GM19397 (cell line): ENCODE results near the gene RNF26.

Experiments used
- ATAC-seq: cut with Tn5 transposase; IDR thresholded peaks from one replicate; pipeline ENCODE4 v1.9.1; 2021; ENCODE audit warnings: mild to moderate bottlenecking, moderate library complexity; ENCODE audit not compliant: unreplicated experiment

The RNF26 gene

GRCh38 chr11:119315131-119316015 is 19.0 kb upstream of the RNF26 start:
- peak; percentile 57 for ATAC-seq

- ATAC-seq, result no peak
Observed at GRCh38 chr11:119316016-119316728, 18.2 kb upstream of the RNF26 start.

GRCh38 chr11:119316729-119317591 is 17.4 kb upstream of the RNF26 start, which contains the start of gene MCAM:
TSS of gene MCAM (minus strand) at chr11:119317130. CDS start at chr11:119317101, 29 bp downstream.
- ATAC-seq, result no peak

GRCh38 chr11:119317592-119318239 is 16.6 kb upstream of the RNF26 start:
- ATAC-seq, result no peak

- no peak for ATAC-seq
Observed at GRCh38 chr11:119318240-119319135, 15.8 kb upstream of the RNF26 start.

- ATAC-seq, result no peak
Observed at GRCh38 chr11:119319136-119319699, 15.1 kb upstream of the RNF26 start.

- no peak for ATAC-seq
Observed at GRCh38 chr11:119319700-119320239, 14.6 kb upstream of the RNF26 start.

- ATAC-seq, result no peak
Observed at GRCh38 chr11:119320240-119320775, 14.0 kb upstream of the RNF26 start.

GRCh38 chr11:119320776-119321524 is 13.4 kb upstream of the RNF26 start:
- ATAC-seq, result peak; percentile 58

- no peak for ATAC-seq
Observed at GRCh38 chr11:119322360-119322739, 12.0 kb upstream of the RNF26 start.

- ATAC-seq, result no peak
Observed at GRCh38 chr11:119322921-119323531, 11.3 kb upstream of the RNF26 start.

GRCh38 chr11:119323532-119324033 is 10.7 kb upstream of the RNF26 start:
- no peak for ATAC-seq

- no peak for ATAC-seq
Observed at GRCh38 chr11:119324189-119324588, 10.1 kb upstream of the RNF26 start.

GRCh38 chr11:119329320-119329719 is 5.0 kb upstream of the RNF26 start:
- ATAC-seq, result no peak

- no peak for ATAC-seq
Observed at GRCh38 chr11:119330237-119330636, 4.1 kb upstream of the RNF26 start.

- no peak for ATAC-seq
Observed at GRCh38 chr11:119332111-119332765, 2.1 kb upstream of the RNF26 start.
